Esophagus muscularis mucosa (tissue), 4 donors: ENCODE measurements around the gene S100A13.
"Not testable (repeated sequence)": the region's sequence is repeated elsewhere in the genome, so short reads cannot be mapped to it uniquely, and the experiment has no call there.

Source experiments
- EP300 ChIP-seq: sonication (generic); formaldehyde crosslinking; IDR thresholded peaks from one replicate; pipeline ENCODE4 v1.6.1; 2017; ENCODE audit warnings: antibody characterized with exemption
- POLR2A ChIP-seq: fragments of 450-650 bp; IDR thresholded peaks from one replicate; pipeline ENCODE4 v1.6.1; 2017; ENCODE audit warnings: antibody characterized with exemption, moderate library complexity, mild to moderate bottlenecking, low read depth
- POLR2AphosphoS5 ChIP-seq, 2 donors: sonication (generic); formaldehyde crosslinking; IDR thresholded peaks; one replicate each; pipeline ENCODE4 v1.6.1; 2017; ENCODE audit warnings: antibody characterized with exemption in 2 of 2
- TF ChIP-seq, protein P1 (sequence below), 3 experiments: fragments of 200-600 bp in 2 of 3; fragments of 450-650 bp in 1 of 3; sonication (generic) in 2 of 3; IDR thresholded peaks; one replicate each; pipeline ENCODE4 v1.5.1; 2017 to 2019; ENCODE audit warnings: antibody characterized with exemption in 3 of 3, mild to moderate bottlenecking in 2 of 3, moderate library complexity in 1 of 3

DNA sequence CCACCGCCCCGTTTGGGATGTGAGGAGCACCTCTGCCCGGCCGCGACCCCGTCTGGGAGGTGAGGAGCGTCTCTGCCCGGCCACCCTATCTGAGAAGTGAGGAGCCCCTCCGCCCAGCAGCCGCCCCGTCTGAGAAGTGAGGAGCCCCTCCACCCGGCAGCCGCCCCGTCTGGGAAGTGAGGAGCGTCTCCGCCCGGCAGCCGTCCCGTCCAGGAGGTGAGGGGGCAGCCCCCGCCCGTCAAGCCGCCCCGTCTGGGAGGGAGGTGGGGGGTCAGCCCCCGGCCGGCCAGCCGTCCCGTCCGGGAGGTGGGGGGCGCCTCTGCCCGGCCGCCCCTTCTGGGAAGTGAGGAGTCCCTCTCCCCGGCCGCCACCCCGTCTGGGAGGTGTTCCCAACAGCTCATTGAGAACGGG is 52.2 kb downstream of the S100A13 start:
- not testable (repeated sequence) for TF ChIP-seq EP300; POLR2A; POLR2AphosphoS5 (IDR thresholded peaks at IDR 0.05)
- TF ChIP-seq, protein P1, sequence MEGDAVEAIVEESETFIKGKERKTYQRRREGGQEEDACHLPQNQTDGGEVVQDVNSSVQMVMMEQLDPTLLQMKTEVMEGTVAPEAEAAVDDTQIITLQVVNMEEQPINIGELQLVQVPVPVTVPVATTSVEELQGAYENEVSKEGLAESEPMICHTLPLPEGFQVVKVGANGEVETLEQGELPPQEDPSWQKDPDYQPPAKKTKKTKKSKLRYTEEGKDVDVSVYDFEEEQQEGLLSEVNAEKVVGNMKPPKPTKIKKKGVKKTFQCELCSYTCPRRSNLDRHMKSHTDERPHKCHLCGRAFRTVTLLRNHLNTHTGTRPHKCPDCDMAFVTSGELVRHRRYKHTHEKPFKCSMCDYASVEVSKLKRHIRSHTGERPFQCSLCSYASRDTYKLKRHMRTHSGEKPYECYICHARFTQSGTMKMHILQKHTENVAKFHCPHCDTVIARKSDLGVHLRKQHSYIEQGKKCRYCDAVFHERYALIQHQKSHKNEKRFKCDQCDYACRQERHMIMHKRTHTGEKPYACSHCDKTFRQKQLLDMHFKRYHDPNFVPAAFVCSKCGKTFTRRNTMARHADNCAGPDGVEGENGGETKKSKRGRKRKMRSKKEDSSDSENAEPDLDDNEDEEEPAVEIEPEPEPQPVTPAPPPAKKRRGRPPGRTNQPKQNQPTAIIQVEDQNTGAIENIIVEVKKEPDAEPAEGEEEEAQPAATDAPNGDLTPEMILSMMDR (IDR thresholded peaks at IDR 0.05), result not testable (repeated sequence)
